H1 (cell line): Measurements from ENCODE around the gene PROK1. TPM values are rescaled to one million over a fixed set of nuclear protein-coding genes. Genes with fewer than 3 reads are reported as not detected.
A peak's percentile ranks its signal among the peaks of the same experiment; 100 is the strongest.

Experiments
- CTCF ChIA-PET: fragments of 300-600 bp; sonication (Branson Sonifier 250); formaldehyde crosslinking; loops from one replicate; lab custom pipeline; 2021; ENCODE audit not compliant: partially characterized antibody; lab: Charles Lee
- POLR2A ChIA-PET: fragments of 300-600 bp; sonication (Branson Sonifier 250); formaldehyde crosslinking; loops from one replicate; lab custom pipeline; 2021; ENCODE audit warnings: inconsistent platforms; ENCODE audit not compliant: partially characterized antibody; lab: Charles Lee
- DNase-seq, 2 experiments: peaks; one replicate each; pipeline versions ENCODE4 v3.0.0 to v3.0.0-alpha.2; 2010 to 2022; ENCODE audit warnings: low spot score in 2 of 2, low read depth in 1 of 2, mixed read lengths in 1 of 2
- FAIRE-seq: peaks from 2 replicates; lab custom pipeline; 2011; peaks lifted over from hg19 to GRCh38; lab: Jason Lieb, UNC
- H2AFZ ChIP-seq: 2 replicates; pipeline ENCODE4 v1.8.1; 2012; ENCODE audit warnings: low read length, inconsistent platforms
- H2AK5ac ChIP-seq: 2 replicates; pipeline ENCODE4 v1.6.1; 2013; ENCODE audit warnings: low read depth, low read length
- H2BK120ac ChIP-seq: replicated peaks from 2 replicates; pipeline ENCODE3; 2013; ENCODE audit warnings: low read depth, low read length, inconsistent platforms
- H2BK12ac ChIP-seq: 2 replicates; pipeline ENCODE4 v1.6.1; 2013; ENCODE audit warnings: low read depth, low read length
- H2BK15ac ChIP-seq: 2 replicates; pipeline ENCODE4 v1.6.1; 2013; ENCODE audit warnings: low read length
- H2BK20ac ChIP-seq: 2 replicates; pipeline ENCODE4 v1.6.1; 2013; ENCODE audit warnings: low read length
- H2BK5ac ChIP-seq: 2 replicates; pipeline ENCODE4 v1.6.1; 2013; ENCODE audit warnings: low read depth, low read length
- H3K14ac ChIP-seq: 2 replicates; pipeline ENCODE4 v1.6.1; 2013; ENCODE audit warnings: inconsistent platforms; ENCODE audit not compliant: insufficient read length
- H3K18ac ChIP-seq: 2 replicates; pipeline ENCODE4 v1.6.1; 2013; ENCODE audit warnings: low read length; ENCODE audit errors: extremely low read depth
- H3K23ac ChIP-seq: 2 replicates; pipeline ENCODE4 v1.6.1; 2013; ENCODE audit warnings: inconsistent platforms; ENCODE audit not compliant: insufficient read length
- H3K23me2 ChIP-seq: 2 replicates; pipeline ENCODE4 v1.6.1; 2013; ENCODE audit warnings: low read depth, low read length
- H3K27ac ChIP-seq: 2 replicates; pipeline ENCODE4 v1.6.1; 2011; ENCODE audit warnings: low read depth, low read length, inconsistent platforms
- H3K27me3 ChIP-seq, 4 experiments: replicated peaks in 1 of 4; 1 replicate in 1 of 4; 2 replicates in 3 of 4; pipeline versions ENCODE4 v1.6.1 to v1.8.1; 2011 to 2013; ENCODE audit warnings: low read length in 3 of 4, mild to moderate bottlenecking in 3 of 4, inconsistent platforms in 2 of 4, mixed read lengths in 2 of 4, moderate library complexity in 1 of 4; ENCODE audit not compliant: control insufficient read depth in 3 of 4, insufficient read depth in 3 of 4; ENCODE audit errors: extremely low read depth in 1 of 4
- H3K36me3 ChIP-seq, 4 experiments: 2 replicates each; pipeline versions ENCODE4 v1.6.1 to v1.8.1; 2011 to 2013; ENCODE audit warnings: mild to moderate bottlenecking in 4 of 4, low read length in 3 of 4, moderate library complexity in 2 of 4, control low read depth in 1 of 4, inconsistent platforms in 1 of 4; ENCODE audit not compliant: insufficient read depth in 4 of 4, control insufficient read depth in 2 of 4
- H3K4ac ChIP-seq: replicated peaks from 2 replicates; pipeline ENCODE3; 2013; ENCODE audit warnings: low read length, low read depth, mixed read lengths, inconsistent platforms; ENCODE audit not compliant: insufficient read length
- H3K4me1 ChIP-seq, 4 experiments: replicated peaks in 1 of 4; 1 replicate in 1 of 4; 2 replicates in 3 of 4; pipeline versions ENCODE4 v1.6.1 to v1.8.1; 2011 to 2013; ENCODE audit warnings: low read length in 3 of 4, inconsistent platforms in 2 of 4, mixed read lengths in 1 of 4; ENCODE audit not compliant: insufficient read depth in 4 of 4, control insufficient read depth in 3 of 4
- H3K4me2 ChIP-seq, 2 experiments: 2 replicates each; pipeline versions ENCODE4 v1.6.1 to v1.8.1; 2011 to 2013; ENCODE audit warnings: low read depth in 2 of 2, low read length in 2 of 2, control low read depth in 1 of 2, inconsistent platforms in 1 of 2, mild to moderate bottlenecking in 1 of 2; ENCODE audit not compliant: insufficient read depth in 1 of 2
- H3K4me3 ChIP-seq, 4 experiments: fragments of 200-600, 300-600 bp in 1 of 4; sonication (generic), shearing (Covaris generic), sonication (Bioruptor Twin) in 1 of 4; 2 replicates each; pipeline versions ENCODE4 v1.5.1 to v1.8.1; 2011 to 2016; ENCODE audit warnings: low read length in 4 of 4, low read depth in 3 of 4, control low read depth in 2 of 4, inconsistent platforms in 2 of 4, mild to moderate bottlenecking in 2 of 4, mixed read lengths in 1 of 4, moderate library complexity in 1 of 4; ENCODE audit not compliant: insufficient read depth in 2 of 4; ENCODE audit errors: extremely low read depth in 1 of 4
- H3K56ac ChIP-seq: replicated peaks from 2 replicates; pipeline ENCODE3; 2013; ENCODE audit warnings: low read depth, mild to moderate bottlenecking, mixed read lengths, low read length, inconsistent platforms; ENCODE audit not compliant: insufficient read length
- H3K79me1 ChIP-seq: 2 replicates; pipeline ENCODE4 v1.6.1; 2013; ENCODE audit warnings: low read depth, low read length, control low read depth
- H3K79me2 ChIP-seq, 2 experiments: 2 replicates each; pipeline versions ENCODE4 v1.6.1 to v1.8.1; 2012 to 2013; ENCODE audit warnings: low read length in 2 of 2, mild to moderate bottlenecking in 2 of 2, inconsistent platforms in 1 of 2; ENCODE audit not compliant: insufficient read depth in 2 of 2, control insufficient read depth in 1 of 2
- H3K9ac ChIP-seq, 4 experiments: replicated peaks in 1 of 4; 1 replicate in 1 of 4; 2 replicates in 3 of 4; pipeline versions ENCODE4 v1.6.1 to v1.8.1; 2011 to 2013; ENCODE audit warnings: low read depth in 3 of 4, low read length in 3 of 4, control low read depth in 2 of 4, mild to moderate bottlenecking in 2 of 4, moderate library complexity in 2 of 4, inconsistent platforms in 1 of 4; ENCODE audit errors: extremely low read depth in 1 of 4
- H3K9me3 ChIP-seq, 2 experiments: 2 replicates each; pipeline versions ENCODE4 v1.6.1 to v1.8.1; 2012 to 2013; ENCODE audit warnings: mild to moderate bottlenecking in 2 of 2, moderate library complexity in 2 of 2, control low read depth in 1 of 2, inconsistent platforms in 1 of 2, low read depth in 1 of 2, low read length in 1 of 2, mixed read lengths in 1 of 2; ENCODE audit not compliant: insufficient read depth in 2 of 2
- H4K20me1 ChIP-seq, 2 experiments: replicated peaks in 1 of 2; 2 replicates each; pipeline versions ENCODE3 to v1.8.1; 2011 to 2013; ENCODE audit warnings: inconsistent platforms in 2 of 2, low read length in 2 of 2, mild to moderate bottlenecking in 1 of 2; ENCODE audit not compliant: insufficient read depth in 2 of 2, control insufficient read depth in 1 of 2
- H4K5ac ChIP-seq: 2 replicates; pipeline ENCODE4 v1.6.1; 2013; ENCODE audit warnings: low read length, low read depth, mixed read lengths, inconsistent platforms; ENCODE audit not compliant: insufficient read length
- H4K8ac ChIP-seq: 2 replicates; pipeline ENCODE4 v1.8.0; 2013; ENCODE audit warnings: mild to moderate bottlenecking, moderate library complexity, low read length, inconsistent platforms; ENCODE audit not compliant: insufficient read depth; ENCODE audit errors: extremely low read depth
- H4K91ac ChIP-seq: replicated peaks from 2 replicates; pipeline ENCODE3; 2013; ENCODE audit warnings: low read length, mixed read lengths, inconsistent platforms; ENCODE audit not compliant: insufficient read length
- FOSL1 ChIP-seq: IDR thresholded peaks from 2 replicates; pipeline ENCODE4 v1.6.1; 2011; ENCODE audit warnings: mild to moderate bottlenecking, low read depth, low read length, moderate library complexity; ENCODE audit not compliant: insufficient read depth
- KDM5A ChIP-seq: fragments of 200-600 bp; IDR thresholded peaks from 2 replicates; pipeline ENCODE4 v1.7.1; 2012; ENCODE audit warnings: mild to moderate bottlenecking, low read length, inconsistent platforms, mixed read lengths
- MAFK ChIP-seq: IDR thresholded peaks from 2 replicates; pipeline ENCODE4 v1.6.1; 2012; ENCODE audit warnings: low read depth, mild to moderate bottlenecking, improper control_type of control experiment, low read length
- POLR2AphosphoS5 ChIP-seq: IDR thresholded peaks from 2 replicates; pipeline ENCODE4 v1.6.1; 2011; ENCODE audit warnings: low read depth, low read length
- ZNF274 ChIP-seq: IDR thresholded peaks from 2 replicates; pipeline ENCODE4 v1.7.0; 2012; ENCODE audit warnings: low read length, borderline replicate concordance; ENCODE audit errors: extremely low read depth
- WGBS, 2 experiments: shearing (Covaris generic) in 1 of 2; methylation state at CpG; one replicate each; pipeline versions ENCODE4 v1.1.6 to v1.1.7; 2013 to 2015; ENCODE audit warnings: low lambda C conversion rate in 2 of 2, mixed read lengths in 2 of 2, inconsistent platforms in 1 of 2, low coverage in 1 of 2, missing lambda C conversion rate in 1 of 2; ENCODE audit not compliant: insufficient replicate concordance in 2 of 2, insufficient coverage in 1 of 2, insufficient read length in 1 of 2; ENCODE audit errors: extremely low coverage in 1 of 2, missing lambda C conversion rate in 1 of 2; 5-methylcytosine and 5-hydroxymethylcytosine counted together
- polyA plus RNA-seq, 7 experiments: library from polyadenylated mRNA; depleted of rRNA in 3 of 7; stranded (reverse) in 5 of 7; unstranded in 2 of 7; fragments of >200 nt in 5 of 7; fragments of 200-250 nt in 2 of 7; gene quantifications; 1 replicate in 5 of 7; 2 replicates in 1 of 7; 4 replicates in 1 of 7; pipeline versions ENCODE4 v1.2.1 to v1.2.3, GENCODE V29; 2011 to 2013; ENCODE audit warnings: missing spikeins in 2 of 7, mixed read lengths in 2 of 7
- total RNA-seq: library from RNA; stranded (reverse); fragmentation: NEBNext Ultra II Directional; extraction: Animal tissue kit (Norgen Biotek cat#: 25700); gene quantifications from 2 replicates; pipeline ENCODE4 v1.2.1, GENCODE V29; 2021
- TF ChIP-seq, protein P1 (sequence below), 3 experiments: IDR thresholded peaks; 1 replicate in 2 of 3; 2 replicates in 1 of 3; pipeline versions ENCODE4 v1.5.1 to v1.6.1; 2011; ENCODE audit warnings: low read length in 3 of 3, mild to moderate bottlenecking in 3 of 3, inconsistent platforms in 2 of 3, low read depth in 1 of 3, moderate library complexity in 1 of 3; ENCODE audit not compliant: insufficient read depth in 1 of 3; ENCODE audit errors: control extremely low read depth in 1 of 3

The PROK1 gene
- total and polyA plus RNA-seq, 2 of the 8 experiments (the other 6 are each of a cell fraction or from before 2014, with no cell fraction given): 0.12 TPM; not detected in 1

DNA sequence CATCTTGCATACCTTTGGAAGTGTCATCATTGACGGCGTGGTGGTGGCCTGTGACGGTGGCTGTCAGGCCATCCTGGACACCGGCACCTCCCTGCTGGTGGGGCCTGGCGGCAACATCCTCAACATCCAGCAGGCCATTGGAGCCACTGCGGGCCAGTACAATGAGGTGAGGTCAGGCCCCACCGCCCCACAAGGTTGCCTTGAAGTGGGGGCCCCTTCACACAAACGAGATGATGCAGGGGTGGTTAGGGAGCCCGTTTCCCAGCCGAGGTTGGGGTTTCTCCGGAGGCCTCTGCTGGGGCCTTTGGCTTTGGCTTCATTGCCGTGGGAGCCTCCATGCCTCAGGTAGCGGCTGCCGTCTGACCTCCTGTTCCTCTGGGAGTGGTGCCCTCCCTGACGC is 38.5 kb downstream of the PROK1 start:
- no peak overlapping the region for H2BK12ac ChIP-seq
- 85% methylated on average over 12 of the region's 15 CpGs; no CpG with 5 or more reads in 1 of the 2 experiments for WGBS, 2 experiments
- no peak overlapping the region for H3K9ac ChIP-seq
- no peak overlapping the region for H3K56ac ChIP-seq
- ChIA-PET CTCF (interaction anchor here (0.9 to 1.0 kb wide), 2 partner anchors 8 to 42 kb away, joined by 3 read pairs; no protein-coding TSS in a partner anchor), POLR2A (no interaction called here)
- H3K4me1 ChIP-seq: peaks cover 0 to 10% (median 2%) of the 10 kb centered on the region in 4 experiments; a peak in 2 of 7 replicates
- no peaks in the 10 kb centered on the region for H3K23me2 ChIP-seq
- no peak overlapping the region for H3K4ac ChIP-seq
- H4K5ac ChIP-seq: no peak overlapping the region
- H3K36me3 ChIP-seq: no peaks in the 10 kb centered on the region
- H2BK15ac ChIP-seq: no peak overlapping the region
- no peak overlapping the region for H2AK5ac ChIP-seq
- H3K27ac ChIP-seq: no peak overlapping the region
- H3K4me3 ChIP-seq: no peak overlapping the region
- FAIRE-seq: no peak
- no peak overlapping the region for H2BK20ac ChIP-seq
- no peak overlapping the region for H3K23ac ChIP-seq
- H3K79me2 ChIP-seq: no peaks in the 10 kb centered on the region
- H4K91ac ChIP-seq: peak overlapping the region; percentile 32
- no peaks in the 10 kb centered on the region for H3K27me3 ChIP-seq
- no peak overlapping the region for H3K14ac ChIP-seq
- H3K18ac ChIP-seq: no peak overlapping the region
- no peak overlapping the region for H2AFZ ChIP-seq
- TF ChIP-seq MAFK: no peak
- no peak for TF ChIP-seq FOSL1
- no peak for TF ChIP-seq KDM5A
- TF ChIP-seq POLR2AphosphoS5: no peak
- TF ChIP-seq ZNF274: no peak
- TF ChIP-seq, protein P1, sequence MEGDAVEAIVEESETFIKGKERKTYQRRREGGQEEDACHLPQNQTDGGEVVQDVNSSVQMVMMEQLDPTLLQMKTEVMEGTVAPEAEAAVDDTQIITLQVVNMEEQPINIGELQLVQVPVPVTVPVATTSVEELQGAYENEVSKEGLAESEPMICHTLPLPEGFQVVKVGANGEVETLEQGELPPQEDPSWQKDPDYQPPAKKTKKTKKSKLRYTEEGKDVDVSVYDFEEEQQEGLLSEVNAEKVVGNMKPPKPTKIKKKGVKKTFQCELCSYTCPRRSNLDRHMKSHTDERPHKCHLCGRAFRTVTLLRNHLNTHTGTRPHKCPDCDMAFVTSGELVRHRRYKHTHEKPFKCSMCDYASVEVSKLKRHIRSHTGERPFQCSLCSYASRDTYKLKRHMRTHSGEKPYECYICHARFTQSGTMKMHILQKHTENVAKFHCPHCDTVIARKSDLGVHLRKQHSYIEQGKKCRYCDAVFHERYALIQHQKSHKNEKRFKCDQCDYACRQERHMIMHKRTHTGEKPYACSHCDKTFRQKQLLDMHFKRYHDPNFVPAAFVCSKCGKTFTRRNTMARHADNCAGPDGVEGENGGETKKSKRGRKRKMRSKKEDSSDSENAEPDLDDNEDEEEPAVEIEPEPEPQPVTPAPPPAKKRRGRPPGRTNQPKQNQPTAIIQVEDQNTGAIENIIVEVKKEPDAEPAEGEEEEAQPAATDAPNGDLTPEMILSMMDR (IDR thresholded peaks at IDR 0.05; ENCODE audit: control extremely low read depth in 1 of 3, insufficient read depth in 1 of 3, low read depth in 1 of 3, low read length in 3 of 3): peak in 1 of 3 experiments; percentile 4; a peak in 1 of 4 replicates
- TF ChIP-seq, all 59 proteins: peak for 1
- H3K79me1 ChIP-seq: no peaks in the 10 kb centered on the region
- H4K20me1 ChIP-seq: no peaks in the 10 kb centered on the region
- H4K8ac ChIP-seq: no peak overlapping the region; the same call in 1 of the 2 replicates
- H2BK5ac ChIP-seq: no peak overlapping the region
- no peak for DNase-seq
- no peaks in the 10 kb centered on the region for H3K9me3 ChIP-seq
- H3K4me2 ChIP-seq: no peak overlapping the region
- no peak overlapping the region for H2BK120ac ChIP-seq
